Measurements from ENCODE around the gene MAML3.

GRCh38 chr4:139838811-139839210 lies 315.2 kb downstream of the MAML3 start:
- no peak for TF ChIP-seq POLR2AphosphoS5 (IDR thresholded peaks at IDR 0.05)
- no peak for TF ChIP-seq POLR2A (IDR thresholded peaks at IDR 0.05)

Measured in spleen (tissue), 3 donors.